Measurements from ENCODE around the gene ZFAND2B. TPM values are rescaled to one million over a fixed set of nuclear protein-coding genes. Genes with fewer than 3 reads are reported as not detected.

The ZFAND2B gene
- total RNA-seq, 1 donor from 2014 or later: 27.9 TPM

Other genes starting within 250 kb of the ZFAND2B start
- 0.12 TPM for gene CDK5R2, start 247.1 kb upstream of the ZFAND2B start, total RNA-seq
- 1.3 TPM for gene FEV, start 221.6 kb upstream of the ZFAND2B start, total RNA-seq
- not detected for gene CRYBA2, start 213.4 kb upstream of the ZFAND2B start, total RNA-seq
- gene CFAP65, start 165.3 kb upstream of the ZFAND2B start, total RNA-seq: 0.23 TPM
- gene IHH, start 145.9 kb upstream of the ZFAND2B start, total RNA-seq: 1.5 TPM
- 15.2 TPM for gene NHEJ1, start 46.0 kb upstream of the ZFAND2B start, total RNA-seq
- gene SLC23A3, start 36.8 kb upstream of the ZFAND2B start, total RNA-seq: 6.9 TPM
- gene CNPPD1, start 29.9 kb upstream of the ZFAND2B start, total RNA-seq: 39.4 TPM
- 64.3 TPM for gene RETREG2, start 28.5 kb upstream of the ZFAND2B start, total RNA-seq
- 28.1 TPM for gene ABCB6, start 12.2 kb downstream of the ZFAND2B start, total RNA-seq
- gene ATG9A, start 22.9 kb downstream of the ZFAND2B start, total RNA-seq: 53.7 TPM
- 51.6 TPM for gene ANKZF1, start 23.0 kb downstream of the ZFAND2B start, total RNA-seq
- gene GLB1L, start 38.7 kb downstream of the ZFAND2B start, total RNA-seq: 15.2 TPM
- gene STK16, start 38.7 kb downstream of the ZFAND2B start, total RNA-seq: 24.2 TPM
- gene TUBA4B, start 46.5 kb downstream of the ZFAND2B start, total RNA-seq: not detected
- 16.5 TPM for gene TUBA4A, start 47.1 kb downstream of the ZFAND2B start, total RNA-seq
- gene DNAJB2, start 72.6 kb downstream of the ZFAND2B start, total RNA-seq: 56.4 TPM
- gene PTPRN, start 102.6 kb downstream of the ZFAND2B start, total RNA-seq: 0.88 TPM
- not detected for gene RESP18, start 126.0 kb downstream of the ZFAND2B start, total RNA-seq
- 64.8 TPM for gene DNPEP, start 181.1 kb downstream of the ZFAND2B start, total RNA-seq
- gene DES, start 211.6 kb downstream of the ZFAND2B start, total RNA-seq: 582 TPM
- 39.6 TPM for gene SPEG, start 228.1 kb downstream of the ZFAND2B start, total RNA-seq